HUDEP-2 (cell line): ENCODE measurements around the gene XPC.
A peak's percentile ranks its signal among the peaks of the same experiment; 100 is the strongest.

ENCODE experiments used
- DNase-seq, 76 experiments: peaks; one replicate each; lab custom pipeline; 2025; ENCODE audit not compliant: unreplicated experiment in 76 of 76; lab: John Stamatoyannopoulos, UW

The XPC gene

GRCh38 chr3:14150491-14151230 is 27.7 kb downstream of the XPC start:
- DNase-seq: no peak

GRCh38 chr3:14150078-14150477 is 28.3 kb downstream of the XPC start:
- DNase-seq: no peak

GRCh38 chr3:14148041-14148985 is 30.1 kb downstream of the XPC start:
- DNase-seq: no peak

GRCh38 chr3:14147617-14148016 is 30.8 kb downstream of the XPC start:
- DNase-seq: no peak

- no peak for DNase-seq
Measured at GRCh38 chr3:14147066-14147435, 31.4 kb downstream of the XPC start.

- no peak for DNase-seq
Measured at GRCh38 chr3:14146381-14147065, 31.9 kb downstream of the XPC start.

GRCh38 chr3:14145670-14146380 is 32.6 kb downstream of the XPC start:
- DNase-seq: no peak

GRCh38 chr3:14145236-14145635 is 33.2 kb downstream of the XPC start:
- no peak for DNase-seq

GRCh38 chr3:14144423-14145075 is 33.9 kb downstream of the XPC start:
- peak in 51 of 76 experiments; percentile 3 to 83 (median 50) for DNase-seq

GRCh38 chr3:14143271-14144225 is 34.9 kb downstream of the XPC start:
- DNase-seq: no peak

- no peak for DNase-seq
Measured at GRCh38 chr3:14142567-14143270, 35.7 kb downstream of the XPC start.

GRCh38 chr3:14141602-14142341 is 36.6 kb downstream of the XPC start:
- DNase-seq: no peak

GRCh38 chr3:14141144-14141543 is 37.3 kb downstream of the XPC start:
- no peak for DNase-seq

- DNase-seq: no peak
Measured at GRCh38 chr3:14140668-14141067, 37.7 kb downstream of the XPC start.

- no peak for DNase-seq
Measured at GRCh38 chr3:14139771-14140170, 38.6 kb downstream of the XPC start.

GRCh38 chr3:14138878-14139655 is 39.3 kb downstream of the XPC start:
- DNase-seq: no peak
